ENCODE results near the gene RFXAP.

The RFXAP gene

GRCh38 chr13:36817996-36818803 is 822 bp upstream of the RFXAP start:
- DNase-seq, result no peak

GRCh38 chr13:36819739-36820090 is 693 bp downstream of the RFXAP start:
- DNase-seq, result peak; percentile 60

GRCh38 chr13:36820222-36820621 is 1.2 kb downstream of the RFXAP start:
- no peak for DNase-seq

- DNase-seq, result no peak
Observed at GRCh38 chr13:36822785-36823184, 3.8 kb downstream of the RFXAP start.

GRCh38 chr13:36829753-36830152 is 10.7 kb downstream of the RFXAP start:
- peak; percentile 44 for DNase-seq

GRCh38 chr13:36831291-36831690 is 12.3 kb downstream of the RFXAP start:
- no peak for DNase-seq

- no peak for DNase-seq
Observed at GRCh38 chr13:36834299-36834698, 15.3 kb downstream of the RFXAP start.

- DNase-seq, result no peak
Observed at GRCh38 chr13:36837354-36838092, 18.5 kb downstream of the RFXAP start.

- DNase-seq, result no peak
Observed at GRCh38 chr13:36839281-36839680, 20.3 kb downstream of the RFXAP start.

GRCh38 chr13:36839981-36840380 is 21.0 kb downstream of the RFXAP start:
- DNase-seq, result no peak

- no peak for DNase-seq
Observed at GRCh38 chr13:36840718-36841250, 21.8 kb downstream of the RFXAP start.

- DNase-seq, result peak; percentile 30
Observed at GRCh38 chr13:36841391-36841790, 22.4 kb downstream of the RFXAP start.

- DNase-seq, result no peak
Observed at GRCh38 chr13:36847606-36848005, 28.6 kb downstream of the RFXAP start.

- peak; percentile 29 for DNase-seq
Observed at GRCh38 chr13:36848199-36848982, 29.4 kb downstream of the RFXAP start.

GRCh38 chr13:36850790-36851438 is 31.9 kb downstream of the RFXAP start:
- peak; percentile 60 for DNase-seq

GRCh38 chr13:36857253-36857652 is 38.2 kb downstream of the RFXAP start:
- peak; percentile 89 for DNase-seq

GRCh38 chr13:36858290-36858689 is 39.3 kb downstream of the RFXAP start:
- peak; percentile 79 for DNase-seq

GRCh38 chr13:36859259-36859658 is 40.2 kb downstream of the RFXAP start:
- no peak for DNase-seq

- peak; percentile 67 for DNase-seq
Observed at GRCh38 chr13:36862002-36862685, 43.1 kb downstream of the RFXAP start.

- no peak for DNase-seq
Observed at GRCh38 chr13:36862722-36863121, 43.7 kb downstream of the RFXAP start.

GRCh38 chr13:36865265-36865664 is 46.2 kb downstream of the RFXAP start:
- DNase-seq, result no peak

GRCh38 chr13:36866232-36866631 is 47.2 kb downstream of the RFXAP start:
- DNase-seq, result no peak

Data from hematopoietic multipotent progenitor cell treated with erythropoietin and hydrocortisone succinate and interleukin-3 and kit ligand, for 8 days (in vitro differentiated cells).